Measurements from ENCODE around the gene DGLUCY. TPM values are rescaled to one million over a fixed set of nuclear protein-coding genes. Genes with fewer than 3 reads are reported as not detected.
A peak's percentile ranks its signal among the peaks of the same experiment; 100 is the strongest.
"Not testable (repeated sequence)": the region's sequence is repeated elsewhere in the genome, so short reads cannot be mapped to it uniquely, and the experiment has no call there.

The DGLUCY gene
- total and polyA plus RNA-seq, 4 donors: 17.9 to 58.1 (median 24.9) TPM

- no peak overlapping the region for H3K9ac ChIP-seq (ENCODE audit: low read depth in 1 of 2, low read length in 2 of 2)
- H3K4me1 ChIP-seq (ENCODE audit: control insufficient read depth in 4 of 4, insufficient read depth in 4 of 4, low read length in 3 of 4): peaks cover 0 to 12% (median 4%) of the 10 kb centered on the region in 4 donors
- 95% methylated on average over 10 of the region's 10 CpGs for WGBS
- no peak for DNase-seq (ENCODE audit: low spot score)
- H3K9me3 ChIP-seq (ENCODE audit: control insufficient read depth in 4 of 4, low read length in 3 of 4): no peaks in the 10 kb centered on the region
- H3K27me3 ChIP-seq (ENCODE audit: control insufficient read depth in 4 of 4, insufficient read depth in 4 of 4, low read length in 3 of 4): no peaks in the 10 kb centered on the region
- TF ChIP-seq RAD21 (IDR thresholded peaks at IDR 0.05) (no peak), FOXA1 (IDR thresholded peaks at IDR 0.05) (no peak), NR2F2 (IDR thresholded peaks at IDR 0.05) (no peak), HNF4A (conservative IDR thresholded peaks at IDR 0.05) (no peak), RXRA (IDR thresholded peaks at IDR 0.05) (no peak)
- H3K4me3 ChIP-seq (ENCODE audit: low read depth in 1 of 3, low read length in 3 of 3): no peak overlapping the region
- H3K36me3 ChIP-seq (ENCODE audit: control insufficient read depth in 4 of 4, insufficient read depth in 3 of 4, low read depth in 1 of 4, low read length in 3 of 4): peaks cover 2 to 22% (median 9%) of the 10 kb centered on the region in 4 donors
- H3K27ac ChIP-seq (ENCODE audit: low read depth in 1 of 2, low read length in 2 of 2): no peak overlapping the region
These were observed 61.7 kb downstream of the DGLUCY start for GRCh38 chr14:91175291-91176201.

- Histone ChIP-seq H3K4me3 (ENCODE audit: low read depth in 1 of 3, low read length in 3 of 3) (no peak overlapping the region), H3K27ac (ENCODE audit: low read depth in 1 of 2, low read length in 2 of 2) (no peak overlapping the region), H3K27me3 (ENCODE audit: control insufficient read depth in 4 of 4, insufficient read depth in 4 of 4, low read length in 3 of 4) (no peaks in the 10 kb centered on the region), H3K9me3 (ENCODE audit: control insufficient read depth in 4 of 4, low read length in 3 of 4) (no peaks in the 10 kb centered on the region), H3K4me1 (ENCODE audit: control insufficient read depth in 4 of 4, insufficient read depth in 4 of 4, low read length in 3 of 4) (peaks cover 0 to 12% (median 3%) of the 10 kb centered on the region in 4 donors), H3K36me3 (ENCODE audit: control insufficient read depth in 4 of 4, insufficient read depth in 3 of 4, low read depth in 1 of 4, low read length in 3 of 4) (peaks cover 0 to 31% (median 21%) of the 10 kb centered on the region in 4 donors), H3K9ac (ENCODE audit: low read depth in 1 of 2, low read length in 2 of 2) (no peak overlapping the region)
- peak; percentile 83 for TF ChIP-seq CTCF (IDR thresholded peaks at IDR 0.05; ENCODE audit: low read depth, low read length, missing input control)
- TF ChIP-seq RAD21 (IDR thresholded peaks at IDR 0.05): peak; percentile 87 to 92
- TF ChIP-seq SP1 (IDR thresholded peaks at IDR 0.05): no peak
- WGBS: 75% methylated on average over 16 of the region's 16 CpGs
- DNase-seq (ENCODE audit: low spot score): peak; percentile 53
These were observed 63.5 kb downstream of the DGLUCY start for GRCh38 chr14:91177073-91178034.

GRCh38 chr14:91180611-91181010, 66.7 kb downstream of the DGLUCY start:
- H3K9me3 ChIP-seq (ENCODE audit: control insufficient read depth in 4 of 4, low read length in 3 of 4): no peaks in the 10 kb centered on the region
- no peak for TF ChIP-seq GABPA (IDR thresholded peaks at IDR 0.05 in 1 of 2, conservative IDR thresholded peaks at IDR 0.05 in 1 of 2)
- WGBS: 93% methylated on average over 2 of the region's 2 CpGs

GRCh38 chr14:91182753-91183152, 68.9 kb downstream of the DGLUCY start:
- DNase-seq (ENCODE audit: low spot score); H3K27ac ChIP-seq (ENCODE audit: low read depth in 1 of 2, low read length in 2 of 2); H3K9me3 ChIP-seq (ENCODE audit: control insufficient read depth in 4 of 4, low read length in 3 of 4); H3K4me3 ChIP-seq (ENCODE audit: low read depth in 1 of 3, low read length in 3 of 3); H3K27me3 ChIP-seq (ENCODE audit: control insufficient read depth in 4 of 4, insufficient read depth in 4 of 4, low read length in 3 of 4); H3K4me1 ChIP-seq (ENCODE audit: control insufficient read depth in 4 of 4, insufficient read depth in 4 of 4, low read length in 3 of 4); H3K9ac ChIP-seq (ENCODE audit: low read depth in 1 of 2, low read length in 2 of 2): not testable (repeated sequence)
- H3K36me3 ChIP-seq (ENCODE audit: control insufficient read depth in 4 of 4, insufficient read depth in 3 of 4, low read depth in 1 of 4, low read length in 3 of 4): peaks cover 14 to 48% (median 41%) of the 10 kb centered on the region in 4 donors
- 96% methylated on average over 3 of the region's 3 CpGs for WGBS

More at GRCh38 chr14:91180611-91181010, 66.7 kb downstream of the DGLUCY start:
- Histone ChIP-seq H3K4me3 (ENCODE audit: low read depth in 1 of 3, low read length in 3 of 3) (no peak overlapping the region), H3K36me3 (ENCODE audit: control insufficient read depth in 4 of 4, insufficient read depth in 3 of 4, low read depth in 1 of 4, low read length in 3 of 4) (peaks cover 12 to 39% (median 33%) of the 10 kb centered on the region in 4 donors), H3K27me3 (ENCODE audit: control insufficient read depth in 4 of 4, insufficient read depth in 4 of 4, low read length in 3 of 4) (no peaks in the 10 kb centered on the region), H3K27ac (ENCODE audit: low read depth in 1 of 2, low read length in 2 of 2) (no peak overlapping the region), H3K4me1 (ENCODE audit: control insufficient read depth in 4 of 4, insufficient read depth in 4 of 4, low read length in 3 of 4) (no peaks in the 10 kb centered on the region), H3K9ac (ENCODE audit: low read depth in 1 of 2, low read length in 2 of 2) (no peak overlapping the region)
- no peak for DNase-seq (ENCODE audit: low spot score)

All from liver (tissue), 9 donors.